ENCODE data around the gene CCT8L2. TPM values are rescaled to one million over a fixed set of nuclear protein-coding genes. Genes with fewer than 3 reads are reported as not detected.

The CCT8L2 gene, protein sequence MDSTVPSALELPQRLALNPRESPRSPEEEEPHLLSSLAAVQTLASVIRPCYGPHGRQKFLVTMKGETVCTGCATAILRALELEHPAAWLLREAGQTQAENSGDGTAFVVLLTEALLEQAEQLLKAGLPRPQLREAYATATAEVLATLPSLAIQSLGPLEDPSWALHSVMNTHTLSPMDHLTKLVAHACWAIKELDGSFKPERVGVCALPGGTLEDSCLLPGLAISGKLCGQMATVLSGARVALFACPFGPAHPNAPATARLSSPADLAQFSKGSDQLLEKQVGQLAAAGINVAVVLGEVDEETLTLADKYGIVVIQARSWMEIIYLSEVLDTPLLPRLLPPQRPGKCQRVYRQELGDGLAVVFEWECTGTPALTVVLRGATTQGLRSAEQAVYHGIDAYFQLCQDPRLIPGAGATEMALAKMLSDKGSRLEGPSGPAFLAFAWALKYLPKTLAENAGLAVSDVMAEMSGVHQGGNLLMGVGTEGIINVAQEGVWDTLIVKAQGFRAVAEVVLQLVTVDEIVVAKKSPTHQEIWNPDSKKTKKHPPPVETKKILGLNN
- total RNA-seq: not detected in 2 replicates

DNA sequence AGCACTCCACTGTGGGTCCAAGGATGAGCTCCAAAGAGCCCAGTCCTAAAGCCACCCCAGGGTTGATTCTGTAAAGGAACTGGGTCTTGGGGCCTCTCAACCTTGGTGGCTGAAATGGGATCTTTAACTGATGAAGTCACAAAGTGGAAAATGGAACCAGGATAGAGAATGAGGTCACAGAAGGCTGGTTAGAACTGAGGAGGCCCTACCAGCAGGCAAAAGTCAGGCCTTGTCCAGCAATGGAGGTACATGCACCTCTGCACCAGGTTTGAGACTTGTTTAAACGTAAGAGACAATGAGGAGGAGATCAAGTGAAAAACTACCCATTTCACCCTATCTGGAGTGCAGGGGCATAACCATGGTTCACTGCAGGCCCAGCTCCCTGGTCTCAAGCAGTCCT lies at the start of gene CCT8L2:
Gene CCT8L2, minus strand, starts transcription at position 101 of the 400 bp plus-strand sequence. CDS start 260 bp downstream, outside the sequence.

Other genes starting within 250 kb of the CCT8L2 start
- gene XKR3, start 232.6 kb upstream of the CCT8L2 start, total RNA-seq: not detected in 2 replicates

Measured in epithelial cell of umbilical artery (primary cell).